SH-SY5Y (cell line): ENCODE measurements around the gene SOX6.

ENCODE experiments used
- GATA2 ChIP-seq: IDR thresholded peaks from 2 replicates; pipeline ENCODE4 v1.6.1; 2011; ENCODE audit warnings: mild to moderate bottlenecking, low read depth, low read length
- GATA3 ChIP-seq: IDR thresholded peaks from 2 replicates; pipeline ENCODE4 v1.6.1; 2011; ENCODE audit warnings: low read depth, mild to moderate bottlenecking, low read length, moderate library complexity

- TF ChIP-seq GATA2 = no peak
- no peak for TF ChIP-seq GATA3
Measured at GRCh38 chr11:16078936-16079335, 277.4 kb downstream of the SOX6 start.
